Renal cortical epithelial cell (primary cell): ENCODE results near the gene LHPP. TPM values are rescaled to one million over a fixed set of nuclear protein-coding genes. Genes with fewer than 3 reads are reported as not detected.

Experiments
- DNase-seq: peaks from one replicate; pipeline ENCODE4 v3.0.0-alpha.2; 2011; ENCODE audit warnings: low read depth
- total RNA-seq: library from RNA; depleted of rRNA; stranded (reverse); fragments of >200 nt; gene quantifications from 2 replicates; pipeline ENCODE4 v1.2.3, GENCODE V29; 2014

LHPP gene
- total RNA-seq, 1 donor from 2014 or later = 18.1 TPM

DNA sequence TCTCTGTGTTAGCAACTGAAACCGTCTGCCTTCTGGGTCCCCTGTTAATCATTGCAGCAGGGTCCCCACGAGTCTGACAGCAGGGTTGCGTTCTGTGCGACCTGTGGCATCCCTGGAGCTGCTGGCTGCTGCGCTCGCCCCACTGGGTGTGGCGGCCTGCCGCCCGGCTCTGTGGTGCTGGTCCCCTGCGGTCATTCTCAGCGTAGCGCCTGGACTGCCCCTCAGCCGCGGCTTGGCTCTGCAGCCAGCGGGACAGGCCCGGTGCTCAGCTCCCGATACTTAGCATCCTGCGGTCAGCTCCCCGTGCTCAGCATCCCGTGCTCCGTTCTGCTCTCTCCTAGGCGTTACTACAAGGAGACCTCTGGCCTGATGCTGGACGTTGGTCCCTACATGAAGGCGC lies 35.0 kb downstream of the LHPP start:
- no peak for DNase-seq

GRCh38 chr10:124497196-124497881 lies 35.7 kb downstream of the LHPP start:
- DNase-seq = no peak

GRCh38 chr10:124498056-124498455 lies 36.4 kb downstream of the LHPP start:
- peak; percentile 69 for DNase-seq

GRCh38 chr10:124500757-124501156 lies 39.1 kb downstream of the LHPP start:
- no peak for DNase-seq

- no peak for DNase-seq
Measured at GRCh38 chr10:124504711-124505110, 43.1 kb downstream of the LHPP start.

GRCh38 chr10:124505279-124505678 lies 43.7 kb downstream of the LHPP start:
- DNase-seq = no peak

- no peak for DNase-seq
Measured at GRCh38 chr10:124508070-124508667, 46.5 kb downstream of the LHPP start.

DNA sequence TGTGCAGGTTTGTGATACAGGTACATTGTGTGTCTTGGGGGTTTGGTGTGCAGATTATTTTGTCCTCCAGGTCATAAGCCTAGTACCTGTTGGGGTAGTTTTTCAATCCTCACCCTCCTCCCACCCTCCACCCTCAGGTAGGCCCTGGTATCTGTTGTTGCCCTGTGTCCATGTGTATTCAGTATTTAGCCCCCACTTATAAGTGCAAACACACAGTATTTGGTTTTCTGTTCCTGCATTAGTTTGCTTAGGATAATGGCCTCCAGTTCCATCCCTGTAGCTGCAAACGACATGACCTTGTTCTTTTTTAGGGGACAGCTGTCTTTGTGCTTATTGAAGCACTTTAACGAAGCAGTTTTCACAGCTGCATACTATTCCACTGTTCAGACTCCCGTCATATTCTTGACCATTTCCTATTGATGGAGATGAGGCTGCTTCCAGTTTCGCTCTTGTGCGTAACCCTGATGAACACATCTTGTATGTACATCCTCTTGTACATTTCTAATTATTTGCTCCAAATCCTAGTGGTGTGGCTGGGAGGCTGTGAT lies 47.4 kb downstream of the LHPP start:
- DNase-seq = no peak

GRCh38 chr10:124509880-124510632 lies 48.4 kb downstream of the LHPP start:
- no peak for DNase-seq

DNA sequence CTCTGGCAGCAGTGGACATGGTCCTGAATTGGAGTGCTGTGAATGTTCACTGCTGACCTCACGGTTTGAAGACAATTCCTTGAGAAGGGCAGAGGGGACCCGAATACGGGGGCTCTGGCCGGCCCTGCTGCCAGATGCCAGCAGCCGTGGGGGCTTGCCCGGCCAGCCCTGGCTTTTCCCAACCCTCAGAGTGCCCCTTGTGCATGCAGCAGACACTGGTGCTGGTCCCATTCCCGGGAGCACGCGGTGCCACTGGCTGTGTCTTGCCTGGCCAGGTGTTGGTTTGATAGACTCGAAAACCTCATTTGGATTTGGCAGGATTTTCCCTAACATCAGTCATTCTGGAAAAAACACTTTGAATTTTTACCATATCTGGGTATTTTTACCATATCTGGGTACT lies 49.1 kb downstream of the LHPP start:
- no peak for DNase-seq

DNA sequence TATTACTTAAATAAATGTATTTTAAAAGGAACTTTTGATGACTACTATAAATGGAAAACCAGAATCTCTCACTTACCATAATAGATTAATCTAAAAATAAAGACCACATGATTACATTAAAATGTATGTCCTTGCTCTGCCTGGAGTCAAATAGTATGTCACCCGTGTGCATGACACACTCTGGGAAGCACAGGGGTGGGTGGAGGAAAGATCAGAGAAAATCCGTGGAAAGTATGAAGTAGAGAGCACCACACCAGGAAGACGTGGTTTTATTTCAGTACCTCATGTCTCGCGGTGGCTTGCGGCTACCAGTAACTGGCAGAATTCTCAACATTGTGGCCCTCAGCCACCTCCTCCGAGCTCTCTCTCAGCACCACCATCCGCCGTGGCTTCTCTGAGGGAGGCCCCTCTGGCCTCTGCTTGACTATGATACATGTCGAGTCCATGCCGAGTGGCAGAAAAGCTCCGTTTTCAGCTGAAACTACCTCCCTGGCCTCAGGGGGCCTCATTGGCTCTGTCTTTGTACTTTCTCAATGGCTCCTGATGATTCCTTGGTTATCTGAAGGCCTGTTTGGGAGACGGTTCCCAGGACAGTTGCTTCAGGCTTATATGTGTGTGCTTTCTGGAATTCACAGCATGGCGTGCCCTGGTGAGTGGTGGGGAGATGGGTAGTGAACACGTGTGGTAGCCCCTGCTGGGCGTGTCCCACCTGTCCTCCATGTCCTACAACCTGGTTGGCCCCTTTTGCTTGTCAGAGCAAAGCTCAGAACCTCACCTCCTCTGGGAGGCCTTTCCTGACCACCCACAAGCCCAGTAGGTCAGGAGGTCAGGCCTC lies 49.8 kb downstream of the LHPP start:
- DNase-seq = no peak

GRCh38 chr10:124512040-124512428 lies 50.4 kb downstream of the LHPP start:
- DNase-seq = no peak

DNA sequence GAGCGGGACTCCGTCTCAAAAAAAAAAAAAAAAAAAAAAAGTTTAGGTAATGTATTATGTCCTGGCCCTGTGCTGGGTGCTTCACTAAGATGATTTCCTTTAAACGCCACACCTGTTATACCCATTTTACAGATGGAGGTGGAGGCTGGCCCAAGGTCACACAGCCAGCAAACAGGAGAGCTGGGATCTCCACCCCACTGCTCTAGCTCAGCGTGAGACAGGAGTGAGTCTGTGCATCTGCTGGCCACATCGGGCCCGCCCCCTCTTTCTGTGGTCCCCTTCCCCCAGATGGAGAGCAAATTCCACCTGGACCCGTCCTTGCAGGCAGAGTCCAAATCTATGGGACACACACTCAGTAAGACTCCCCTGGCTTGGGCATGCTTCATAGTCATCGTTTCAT lies 51.0 kb downstream of the LHPP start:
- no peak for DNase-seq

DNA sequence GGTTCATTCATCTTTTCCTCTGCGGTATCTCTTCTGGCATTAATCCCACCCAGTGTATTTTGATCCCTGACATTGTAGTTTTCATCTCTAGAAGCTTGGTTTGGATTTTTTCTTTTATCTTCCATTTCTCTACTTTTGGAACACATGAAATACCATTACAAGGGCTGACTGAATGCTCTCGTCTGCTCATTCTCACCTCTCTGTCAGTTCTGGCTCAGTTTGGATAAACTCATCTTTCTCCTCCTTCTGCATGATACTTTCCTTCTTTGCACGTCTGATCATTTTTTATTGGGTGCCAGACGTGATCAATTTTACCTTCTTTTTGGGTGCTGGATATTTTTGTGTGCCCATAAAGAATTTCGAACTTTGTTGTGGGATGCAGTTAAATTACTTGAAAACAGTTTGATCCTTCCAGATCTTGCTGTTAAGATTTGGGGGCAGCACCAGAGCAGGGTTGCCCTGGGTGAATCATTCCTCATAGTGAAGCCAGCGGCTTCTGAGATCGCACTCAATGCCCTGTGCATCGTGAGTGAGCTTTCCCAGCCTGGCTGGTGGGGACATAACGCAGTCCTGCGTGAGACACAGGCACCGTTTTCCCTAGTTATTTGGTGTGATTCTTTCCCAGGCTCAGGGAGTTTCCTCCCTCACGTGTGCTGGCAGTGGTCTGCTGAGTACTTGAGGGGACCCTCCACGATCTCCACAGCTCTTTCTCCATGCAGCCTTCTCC lies 53.8 kb downstream of the LHPP start:
- no peak for DNase-seq

DNA sequence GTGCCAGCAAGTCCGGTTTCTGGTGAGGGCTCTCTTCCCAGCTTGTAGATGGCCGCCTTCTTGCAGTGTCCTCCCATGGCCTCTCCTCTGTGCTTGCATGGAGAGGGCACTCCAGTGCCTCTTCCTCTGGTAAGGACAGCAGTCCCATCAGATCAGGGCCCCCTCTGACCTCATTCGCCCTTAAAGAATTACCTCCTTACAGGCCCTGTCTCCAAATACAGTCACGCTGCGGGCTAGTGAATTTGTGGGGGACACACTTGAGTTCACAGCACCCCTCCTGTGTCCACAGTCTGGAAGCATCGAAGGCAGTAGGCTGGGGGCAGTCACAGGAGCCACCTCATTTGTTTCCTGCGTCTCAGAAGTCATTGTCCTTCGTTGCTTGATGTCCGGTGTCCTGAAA lies 54.6 kb downstream of the LHPP start:
- no peak for DNase-seq

DNA sequence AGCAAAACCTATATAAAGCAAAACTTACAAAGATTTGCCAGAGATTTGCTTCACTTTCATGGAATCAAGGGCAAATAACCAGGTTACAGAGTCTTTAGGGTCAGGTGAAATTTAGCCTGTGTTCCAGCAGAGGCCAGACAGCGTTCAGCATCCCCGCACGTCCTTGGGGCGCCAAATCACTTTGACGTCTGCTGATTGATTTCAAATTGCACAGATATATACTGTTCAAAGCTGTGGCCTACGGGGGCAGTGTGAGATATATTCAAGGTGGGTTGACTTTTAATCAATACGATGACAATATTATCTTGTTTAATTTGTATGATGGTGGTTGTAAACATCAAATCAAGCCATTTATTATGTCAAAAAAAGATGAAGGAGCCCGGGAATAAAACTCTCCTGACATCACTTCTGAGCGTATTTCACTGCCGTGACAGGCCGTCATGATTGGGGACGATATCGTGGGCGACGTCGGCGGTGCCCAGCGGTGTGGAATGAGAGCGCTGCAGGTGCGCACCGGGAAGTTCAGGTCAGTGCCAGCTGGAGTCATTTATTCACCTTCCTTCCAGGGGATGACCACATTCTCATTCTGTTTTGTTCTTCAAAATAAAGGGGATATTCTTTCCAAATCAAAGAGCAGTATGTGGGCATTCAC lies 55.2 kb downstream of the LHPP start:
- DNase-seq = no peak

DNA sequence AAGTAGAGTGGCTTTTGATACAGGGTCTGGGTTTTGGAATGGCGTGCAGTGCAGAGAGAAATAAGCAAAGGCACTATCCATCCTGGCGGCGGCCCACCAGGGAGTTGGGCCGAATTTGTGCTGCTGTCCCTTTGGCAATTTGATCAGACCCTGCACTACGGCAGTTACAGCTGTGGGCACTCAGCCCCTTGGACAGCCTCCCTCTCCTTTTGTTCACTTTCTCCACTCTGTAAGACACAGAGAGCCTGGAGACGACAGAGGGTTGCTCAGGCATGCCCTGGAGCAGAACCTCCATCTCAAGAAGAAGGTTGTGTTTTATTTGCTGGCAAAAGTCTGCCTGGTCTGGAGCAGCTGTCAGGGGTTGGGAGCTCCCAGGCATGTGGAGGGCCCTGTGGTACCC lies 55.8 kb downstream of the LHPP start:
- DNase-seq = no peak

- no peak for DNase-seq
Measured at GRCh38 chr10:124517931-124518330, 56.3 kb downstream of the LHPP start.

- no peak for DNase-seq
Measured at GRCh38 chr10:124518366-124518765, 56.7 kb downstream of the LHPP start.

DNA sequence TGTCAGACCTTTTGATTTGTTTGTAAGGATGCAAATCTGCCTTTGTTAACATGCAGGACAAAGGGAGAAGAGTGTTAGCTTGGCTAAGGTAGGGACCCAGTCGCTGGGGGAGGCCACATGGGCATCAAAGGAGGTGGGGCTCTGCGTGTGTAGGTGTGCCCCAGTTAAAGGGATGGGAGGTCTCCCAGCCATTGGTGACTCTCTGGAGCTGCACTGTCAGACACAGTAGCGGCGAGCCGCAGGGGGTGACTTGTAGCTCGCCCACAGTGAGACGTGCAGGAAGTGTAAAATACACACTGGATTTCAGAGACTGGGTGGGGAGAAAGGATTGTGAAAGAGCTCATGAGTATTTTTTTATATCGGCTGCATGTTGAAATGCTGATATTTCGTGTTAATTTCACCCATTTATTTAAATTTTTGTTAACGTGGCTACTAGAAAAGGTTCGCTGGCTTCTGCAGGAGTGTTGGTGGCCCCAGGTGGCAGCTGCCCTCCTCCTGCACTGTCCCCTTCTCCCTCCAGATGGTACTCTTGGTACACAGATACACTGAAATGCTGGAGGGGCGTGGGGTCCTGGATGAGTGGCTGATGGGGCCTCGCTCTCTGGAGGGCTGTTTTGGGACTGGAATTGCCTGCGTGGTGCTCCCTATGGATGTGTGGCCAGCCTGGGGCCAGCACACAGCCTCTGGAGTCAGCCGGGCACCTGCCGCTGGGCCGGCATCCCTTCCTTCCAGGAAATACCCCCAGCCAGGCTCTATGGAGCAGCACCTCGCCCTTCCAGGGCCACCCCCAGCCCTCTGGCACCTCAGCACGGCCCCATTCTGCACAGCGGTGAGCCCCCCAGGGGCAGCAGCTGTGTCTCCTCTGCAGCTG lies 59.2 kb downstream of the LHPP start:
- DNase-seq = no peak
